ENCODE results near the gene POTEH.
"Not testable (repeated sequence)": the region's sequence is repeated elsewhere in the genome, so short reads cannot be mapped to it uniquely, and the experiment has no call there.

Gene POTEH

DNA sequence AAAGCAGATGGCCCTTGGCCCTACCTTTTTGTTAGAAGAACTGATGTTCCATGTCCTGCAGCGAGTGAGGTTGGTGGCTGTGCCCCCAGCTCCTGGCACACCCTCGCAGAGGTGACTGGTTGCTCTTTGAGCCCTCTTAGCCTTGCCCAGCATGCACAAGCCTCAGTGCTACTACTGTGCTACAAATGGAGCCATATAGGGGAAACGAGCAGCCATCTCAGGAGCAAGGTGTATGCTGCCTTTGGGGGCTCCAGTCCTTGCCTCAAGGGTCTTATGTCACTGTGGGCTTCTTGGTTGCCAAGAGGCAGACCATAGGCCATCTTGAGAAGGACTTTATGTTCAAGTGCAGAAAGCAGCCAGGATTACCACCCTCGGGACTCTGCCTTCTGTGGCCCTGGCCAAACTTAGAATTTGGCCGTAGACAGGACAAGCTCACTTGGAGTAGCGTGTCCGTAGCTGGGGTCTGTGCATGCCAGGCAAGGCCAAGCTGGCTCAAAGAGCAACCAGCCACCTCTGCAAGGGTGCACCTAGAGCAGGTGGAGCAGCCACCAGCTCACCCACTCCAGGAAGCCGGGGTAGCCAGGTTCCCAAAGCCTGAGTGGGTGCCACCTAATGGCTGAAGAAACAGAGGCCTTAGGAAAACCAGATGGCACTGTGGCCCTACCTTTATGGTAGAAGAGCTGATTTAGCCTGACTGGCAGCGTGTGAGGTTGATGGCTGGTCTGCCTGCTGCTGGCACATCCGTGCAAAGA lies 48.5 kb downstream of the POTEH start:
- DNase-seq: not testable (repeated sequence)

DNA sequence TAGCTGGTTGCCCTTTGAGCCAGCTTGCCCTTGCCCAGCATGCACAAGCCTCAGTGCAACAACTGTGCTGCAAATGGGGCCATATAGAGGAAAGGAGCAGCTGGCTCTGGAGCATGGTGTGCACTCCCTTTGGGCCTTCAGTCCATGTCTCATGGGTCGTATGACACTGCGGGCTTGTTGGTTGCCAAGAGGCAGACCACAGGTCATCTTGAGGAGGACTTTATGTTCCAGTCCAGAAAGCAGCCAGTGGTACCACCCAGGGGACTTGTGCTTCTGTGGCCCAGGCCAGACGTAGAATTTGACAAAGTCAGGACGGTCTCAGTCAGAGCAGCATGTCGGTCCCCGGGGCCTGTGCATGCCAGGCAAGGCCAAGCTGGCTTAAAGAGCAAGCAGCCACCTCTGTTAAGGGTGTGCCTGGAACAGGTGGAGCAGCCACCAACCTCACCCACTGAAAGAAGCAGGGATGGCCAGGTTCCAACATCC lies 49.1 kb downstream of the POTEH start:
- DNase-seq: not testable (repeated sequence)

DNA sequence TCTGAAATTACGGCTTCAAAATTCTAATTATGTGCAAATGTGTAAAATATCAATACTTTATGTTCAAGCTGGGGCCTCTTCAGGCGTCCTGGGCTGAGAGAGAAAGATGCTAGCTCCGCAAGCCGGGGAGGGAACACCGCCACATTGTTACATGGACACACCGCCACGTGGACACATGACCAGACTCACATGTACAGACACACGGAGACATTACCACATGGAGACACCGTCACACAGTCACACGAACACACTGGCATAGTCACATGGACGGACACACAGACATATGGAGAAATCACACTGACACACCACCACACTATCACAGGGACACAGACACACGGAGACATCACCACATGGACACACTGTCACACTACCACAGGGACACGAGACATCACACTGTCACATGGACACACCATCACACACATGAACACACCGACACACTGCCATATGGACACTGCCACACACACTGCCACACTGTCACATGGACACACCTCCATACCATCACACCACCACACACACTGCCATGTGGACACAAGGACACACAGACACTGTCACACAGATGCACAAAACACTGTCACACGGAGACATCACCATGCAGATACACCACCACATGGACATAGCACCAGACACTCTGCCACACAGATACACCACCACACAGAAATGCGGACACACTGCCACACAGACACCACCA lies 58.0 kb downstream of the POTEH start:
- not testable (repeated sequence) for DNase-seq

DNA sequence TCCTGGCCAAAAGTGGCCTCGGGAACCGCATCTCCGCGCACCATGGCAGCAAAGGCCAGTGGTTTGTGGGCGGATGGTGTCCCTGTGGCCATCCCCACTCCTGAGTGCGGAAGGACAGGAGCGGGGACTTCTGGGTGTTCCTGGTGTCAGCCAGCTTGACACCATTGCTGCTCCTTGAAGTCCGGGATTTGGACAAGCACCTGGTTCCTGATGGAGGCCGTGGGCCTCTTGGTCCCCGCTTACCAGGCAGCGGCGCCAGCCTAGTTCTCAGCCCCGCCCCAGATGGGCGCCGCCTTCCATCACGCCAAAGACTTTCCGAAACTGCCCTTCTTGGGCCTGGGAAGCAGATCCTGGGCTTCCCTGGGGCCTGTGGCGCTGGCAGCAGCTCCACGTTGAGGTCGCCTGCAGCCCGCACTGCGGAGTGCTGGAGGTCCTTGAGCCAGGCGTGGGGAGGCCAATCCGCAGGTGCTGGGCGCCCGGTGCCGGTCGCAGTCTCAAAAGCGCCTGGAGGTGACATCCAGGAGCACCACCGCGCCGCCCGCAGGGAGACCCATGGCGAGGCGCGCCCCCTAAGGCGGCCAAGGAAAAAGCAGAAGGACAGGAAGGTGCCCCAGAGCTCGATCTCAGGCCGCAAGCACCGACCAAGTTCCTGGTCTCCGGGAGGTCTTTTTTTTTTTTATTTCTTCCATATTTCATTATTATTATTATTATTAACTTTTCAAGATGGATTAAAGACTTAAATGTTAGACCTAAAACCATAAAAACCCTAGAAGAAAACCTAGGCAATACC lies 59.5 kb downstream of the POTEH start:
- DNase-seq: not testable (repeated sequence)

DNA sequence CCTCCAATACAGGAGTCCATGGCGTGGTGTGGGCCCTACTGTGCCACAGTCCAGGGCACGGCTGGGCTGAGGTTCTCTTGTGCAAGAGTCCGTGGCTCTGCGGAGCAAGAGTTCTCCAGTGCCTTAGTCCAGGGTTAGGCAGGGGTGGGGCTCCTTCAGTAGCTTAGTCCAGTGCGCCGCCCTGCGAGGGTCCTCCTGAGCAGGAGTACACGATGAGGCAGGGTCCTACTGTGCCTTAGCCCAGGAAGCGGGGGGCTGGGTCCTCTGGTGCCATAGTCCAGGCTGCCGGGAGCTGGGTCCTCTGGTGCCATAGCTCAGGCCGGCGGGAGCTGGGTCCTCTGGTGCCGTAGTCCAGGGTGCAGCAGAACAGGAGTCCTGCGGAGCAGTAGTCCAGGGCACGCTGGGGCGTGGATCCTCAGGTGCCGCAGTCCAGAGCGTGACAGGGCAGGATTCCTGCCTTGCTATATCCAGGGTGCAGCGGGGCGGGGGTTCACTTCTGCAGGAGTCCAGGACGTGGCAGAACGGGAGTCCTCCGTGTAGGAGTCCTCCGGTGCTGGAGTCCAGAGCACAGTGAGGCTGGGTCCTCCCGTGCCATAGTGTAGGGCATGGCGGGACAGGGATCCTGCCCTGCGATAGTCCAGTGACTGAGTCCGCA lies 69.7 kb downstream of the POTEH start:
- DNase-seq: not testable (repeated sequence)

DNA sequence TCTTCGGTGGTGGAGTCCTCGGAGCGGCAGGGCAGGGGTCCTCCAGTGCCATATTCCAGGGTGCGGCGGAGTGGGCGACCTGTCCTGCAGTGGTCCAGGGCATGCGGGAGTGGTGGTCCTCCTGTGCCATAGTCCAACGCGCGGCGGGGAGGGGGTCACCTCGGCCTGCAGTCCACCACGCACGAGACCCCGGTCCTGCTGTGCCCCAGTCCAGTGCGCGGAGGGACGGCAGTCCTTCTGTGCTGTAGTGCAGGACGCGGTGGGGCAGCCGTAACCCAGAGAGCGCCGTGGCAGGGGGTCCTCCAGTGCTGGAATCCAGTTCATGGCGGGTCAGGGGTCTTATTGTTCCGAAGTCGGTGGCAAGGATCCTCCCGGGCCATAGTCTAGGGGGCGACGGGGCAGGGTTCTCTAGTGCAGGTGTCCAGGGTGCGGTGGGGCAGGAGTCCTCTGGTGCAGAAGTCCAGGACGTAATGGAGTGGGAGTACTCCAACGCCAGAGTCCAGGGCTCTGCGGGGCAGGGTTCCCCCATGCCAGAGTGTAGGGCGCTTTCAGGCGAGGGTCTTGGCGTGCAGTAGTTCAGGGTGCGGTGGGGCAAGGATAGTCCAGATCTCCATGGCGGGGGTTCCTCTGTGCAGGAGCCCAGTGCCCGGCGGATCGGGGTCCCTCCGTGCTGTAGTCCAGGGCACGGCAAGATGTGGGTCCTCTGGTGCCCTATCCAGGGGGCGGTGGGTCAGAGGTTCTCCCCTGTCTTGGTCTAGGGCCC lies 70.7 kb downstream of the POTEH start:
- DNase-seq: not testable (repeated sequence)

DNA sequence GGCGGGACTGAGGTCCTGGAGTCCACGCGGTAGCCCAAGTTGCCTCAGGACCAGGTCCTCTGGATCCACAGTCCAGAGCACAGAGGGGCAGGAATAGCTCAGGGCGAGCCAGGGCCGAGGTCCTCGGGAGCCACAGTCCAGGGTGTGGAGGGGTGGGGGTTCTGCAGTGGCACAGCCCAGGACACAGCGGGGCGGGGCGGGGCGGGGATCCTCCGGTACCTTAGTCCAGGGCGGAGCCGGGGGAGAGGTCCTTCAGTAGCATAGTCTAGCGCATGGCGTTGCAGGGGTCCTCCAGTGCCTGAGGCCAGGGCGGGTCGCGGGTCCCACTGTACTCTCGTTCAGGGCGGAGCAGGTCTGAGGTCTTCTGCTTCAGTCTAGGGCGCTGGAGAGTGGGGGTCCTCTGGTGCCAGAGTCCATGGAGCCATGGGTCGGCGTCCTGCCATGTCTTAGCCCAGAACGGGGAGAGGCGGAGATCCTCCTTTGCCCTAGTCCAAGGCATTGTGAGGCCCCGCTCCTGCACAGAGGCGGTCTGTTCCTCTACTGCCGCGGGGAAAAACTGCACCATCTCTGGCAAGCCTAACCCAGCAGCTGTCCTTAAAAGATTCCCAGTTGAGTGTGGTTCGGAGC lies 71.4 kb downstream of the POTEH start:
- not testable (repeated sequence) for DNase-seq

DNA sequence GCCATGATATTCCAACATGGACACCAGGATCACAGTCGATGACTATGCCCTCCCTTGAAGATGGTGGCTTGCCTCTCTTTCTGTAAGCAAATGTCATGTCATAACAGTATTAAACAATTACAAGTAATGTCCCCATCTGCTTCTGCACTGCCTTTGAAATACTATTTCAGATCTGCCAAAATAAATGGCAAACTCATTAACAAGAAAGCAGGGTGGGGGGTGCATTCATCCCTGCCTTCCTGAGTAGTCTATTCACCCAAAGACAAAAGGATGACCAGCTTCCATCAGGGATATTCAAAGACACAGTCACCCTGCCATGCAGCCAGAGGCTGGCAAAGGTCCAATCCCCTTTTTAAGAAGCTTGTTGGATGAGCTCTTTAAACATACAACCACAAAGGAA lies 73.7 kb downstream of the POTEH start:
- DNase-seq: not testable (repeated sequence)
